ENCODE measurements around the gene ERICH6B.

The ERICH6B gene

DNA sequence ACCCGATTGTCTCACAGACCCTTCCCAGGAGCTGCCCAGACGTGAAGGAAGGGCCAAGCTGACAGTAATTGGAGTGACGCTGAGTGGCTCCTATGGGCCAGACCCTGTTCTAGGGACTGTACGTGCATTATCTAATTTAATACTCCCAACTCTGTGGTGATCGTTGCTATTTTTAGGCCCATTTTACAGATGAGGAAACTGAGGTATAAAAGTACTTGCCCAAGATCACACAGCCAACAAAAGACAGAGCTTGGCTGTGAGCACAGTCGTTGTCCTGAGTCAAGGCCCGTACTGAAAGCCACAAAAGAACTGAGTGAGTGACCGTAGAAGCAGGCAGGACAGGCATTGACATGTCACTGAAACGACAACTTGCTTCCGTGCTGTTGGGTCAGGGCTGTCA lies 74.7 kb downstream of the ERICH6B start:
- DNase-seq, result no peak

DNA sequence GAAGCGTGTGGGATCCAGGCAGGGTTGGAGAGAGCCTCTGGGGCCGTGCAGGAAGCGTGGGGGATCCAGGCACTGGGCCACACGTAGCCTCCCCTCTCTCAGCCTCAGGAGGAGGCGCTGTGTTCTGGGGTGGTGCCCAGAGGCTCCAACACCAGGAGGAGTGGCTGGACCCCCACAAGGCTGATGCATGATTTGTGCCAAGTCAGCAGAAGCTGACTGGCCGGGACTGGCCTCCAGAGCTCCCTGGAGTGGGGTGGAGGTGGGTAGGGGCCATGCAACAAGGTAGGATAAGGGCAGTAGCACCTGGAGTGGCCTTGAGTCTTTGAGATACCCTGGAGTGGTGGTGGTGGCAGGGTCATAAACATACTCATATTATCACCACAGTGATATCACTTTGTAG lies 75.3 kb downstream of the ERICH6B start:
- DNase-seq, result no peak

DNA sequence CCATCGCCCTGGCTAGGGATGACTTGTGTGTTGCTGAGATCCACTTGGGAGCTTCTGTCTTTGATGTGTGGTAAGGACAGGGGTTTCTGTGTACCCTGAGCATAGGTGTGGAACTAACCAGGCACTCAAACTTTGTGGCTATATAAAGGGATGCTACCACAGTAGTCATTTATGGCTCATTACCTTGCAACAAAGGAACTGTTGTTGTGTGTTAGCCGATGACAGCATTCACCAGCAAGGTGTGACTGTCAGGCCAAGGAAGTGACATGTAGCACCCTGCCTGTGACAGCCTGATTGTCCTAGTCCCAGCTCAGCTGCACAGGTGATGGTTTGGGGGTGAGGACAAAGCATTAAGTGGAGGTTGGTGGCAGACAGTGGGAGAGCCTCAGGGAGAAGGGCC lies 77.2 kb downstream of the ERICH6B start:
- DNase-seq, result no peak

DNA sequence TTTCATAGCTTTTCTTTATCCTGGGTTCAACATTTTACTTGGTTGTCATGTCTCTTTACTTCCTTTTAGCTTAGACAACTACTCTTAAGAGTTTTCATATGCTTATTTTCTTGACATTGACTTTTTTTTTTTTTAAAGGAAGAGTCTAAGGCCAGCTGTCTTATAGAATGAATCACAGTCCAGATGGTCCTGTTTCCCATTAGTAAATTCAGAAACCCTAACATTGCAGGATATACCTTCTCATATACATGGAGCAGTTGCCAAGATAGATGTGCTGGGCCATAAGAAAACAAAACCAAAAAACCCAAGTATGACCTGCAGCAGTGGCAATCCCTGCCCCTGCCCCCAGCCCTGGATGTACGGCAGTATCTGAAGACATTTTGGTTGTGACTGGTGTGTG lies 78.0 kb downstream of the ERICH6B start:
- DNase-seq, result no peak

DNA sequence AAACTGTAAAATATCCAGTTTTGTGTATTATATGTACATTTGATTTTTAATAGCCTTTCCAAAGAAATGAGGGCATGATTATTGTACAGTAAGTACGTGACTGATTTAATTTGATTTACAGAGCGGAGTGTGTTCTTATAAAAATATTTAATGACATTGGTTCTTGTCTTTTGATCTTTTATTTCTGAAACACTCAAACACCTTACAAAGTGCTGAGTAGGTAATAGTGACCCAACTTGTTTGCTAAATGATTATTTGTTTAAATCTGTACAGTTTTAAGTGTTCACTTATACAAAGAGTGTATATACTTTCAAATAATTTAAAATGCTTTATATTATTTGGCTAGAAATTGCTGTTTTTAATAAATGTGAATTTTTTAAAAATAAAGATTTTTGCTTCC lies 79.3 kb downstream of the ERICH6B start:
- no peak for DNase-seq

DNA sequence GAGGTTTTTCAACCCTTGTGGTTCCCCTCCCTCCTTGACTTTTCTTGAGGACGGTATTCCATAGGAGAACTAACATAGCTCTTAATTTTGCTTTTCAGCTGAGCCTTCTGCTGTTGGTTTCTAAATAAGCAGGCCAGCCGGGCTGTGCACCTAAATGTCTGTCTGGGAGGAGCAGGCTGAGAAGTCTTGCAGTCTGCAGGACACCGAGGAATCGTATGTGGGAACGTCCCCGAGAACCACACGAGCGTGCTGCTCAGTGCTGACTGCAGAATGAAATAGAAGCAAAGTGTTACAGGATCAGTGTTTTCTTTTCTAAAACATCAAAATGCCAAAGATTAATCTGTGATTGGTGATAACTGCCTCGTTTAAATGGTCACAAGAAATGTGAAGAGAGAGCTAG lies 80.9 kb downstream of the ERICH6B start:
- DNase-seq, result no peak

DNA sequence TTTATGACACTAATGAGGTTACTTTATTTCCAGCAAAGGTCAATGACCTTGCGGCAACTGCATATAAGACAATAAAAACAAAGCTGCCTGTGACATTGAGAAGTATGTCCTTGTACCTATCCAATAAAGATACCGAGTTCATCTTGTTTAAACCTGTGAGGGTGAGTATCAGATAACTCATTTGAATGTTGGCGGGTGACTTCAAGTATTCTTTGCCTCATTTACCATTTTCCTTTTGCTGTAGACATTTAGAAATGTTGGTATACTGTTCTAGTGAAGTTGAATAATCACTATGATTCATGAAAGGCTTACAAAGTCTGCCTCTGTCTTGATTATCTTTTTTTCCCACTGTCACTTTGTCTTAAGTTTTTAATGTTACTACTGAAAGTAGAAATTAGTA lies 85.8 kb downstream of the ERICH6B start:
- DNase-seq, result no peak

DNA sequence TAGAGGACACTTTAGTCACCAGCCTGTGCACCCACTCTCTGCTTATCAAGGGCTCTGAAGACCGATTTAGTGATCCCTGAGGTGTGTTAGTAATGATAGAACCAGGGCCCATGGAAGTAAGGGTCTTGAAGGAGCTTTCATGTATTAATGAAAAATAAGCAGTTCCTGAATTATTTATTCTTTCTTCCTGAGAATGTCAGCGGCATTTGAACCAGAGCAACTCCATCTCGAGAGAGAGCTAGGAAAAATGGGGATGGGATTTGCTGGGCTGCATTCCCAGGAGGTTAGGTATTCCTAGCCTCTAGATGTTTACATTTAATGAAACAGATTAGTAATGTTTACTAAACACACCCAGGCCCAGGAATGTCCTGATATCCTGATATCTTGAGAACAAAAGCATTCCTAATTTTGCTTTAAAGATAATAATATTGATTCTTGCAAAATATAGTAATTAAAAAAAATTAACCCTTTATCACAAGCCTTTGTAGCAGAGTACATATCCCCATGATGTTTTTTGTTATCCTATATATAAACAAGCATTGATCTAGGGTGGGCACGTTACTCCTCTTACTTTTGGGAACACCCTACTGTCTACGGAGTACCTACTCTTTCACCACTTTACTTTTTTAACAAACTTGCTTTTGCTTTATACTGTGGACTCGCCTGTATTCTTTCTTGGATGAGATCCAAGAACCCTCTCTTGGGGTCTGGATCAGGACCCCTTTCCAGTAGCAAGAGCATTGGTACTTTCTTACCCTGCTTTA lies 87.7 kb downstream of the ERICH6B start:
- no peak for DNase-seq

DNA sequence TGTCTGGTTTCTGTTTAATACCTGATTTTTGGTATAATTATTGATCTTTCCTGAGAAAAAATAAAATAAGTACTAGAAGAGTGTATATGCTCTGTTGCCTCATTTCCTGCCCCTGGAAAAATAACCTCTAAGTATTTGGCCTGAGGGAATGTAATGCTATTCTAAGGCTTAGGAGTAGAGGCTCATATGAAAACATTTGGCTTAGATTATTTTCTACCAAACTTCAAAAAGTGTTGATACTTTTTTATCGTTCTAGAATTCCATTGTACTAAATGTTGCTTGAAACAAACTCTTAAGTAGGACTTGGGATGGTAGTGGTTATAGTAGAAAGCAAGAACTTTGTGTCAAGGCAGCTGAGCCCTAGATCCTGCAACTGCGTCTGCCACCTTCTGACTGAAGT lies 93.0 kb downstream of the ERICH6B start:
- DNase-seq, result no peak

DNA sequence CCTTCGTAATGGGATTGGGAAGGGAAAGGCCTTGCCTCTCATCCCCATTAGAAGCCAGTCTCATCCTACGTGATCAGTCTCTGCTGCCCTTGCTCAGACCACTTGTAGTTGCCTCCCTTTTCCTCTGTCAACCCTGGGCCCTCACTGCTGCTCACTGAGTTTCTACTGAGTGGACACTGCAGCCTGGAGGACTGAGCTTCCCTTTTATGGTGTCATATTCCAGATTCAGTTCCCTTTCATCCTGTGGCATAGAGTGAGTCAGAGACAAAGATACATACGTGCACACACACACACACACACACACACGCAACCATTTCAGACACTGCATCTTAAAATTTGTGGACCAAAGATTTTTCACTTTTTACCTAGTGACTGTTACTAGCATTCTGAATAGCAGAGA lies 94.2 kb downstream of the ERICH6B start:
- no peak for DNase-seq

DNA sequence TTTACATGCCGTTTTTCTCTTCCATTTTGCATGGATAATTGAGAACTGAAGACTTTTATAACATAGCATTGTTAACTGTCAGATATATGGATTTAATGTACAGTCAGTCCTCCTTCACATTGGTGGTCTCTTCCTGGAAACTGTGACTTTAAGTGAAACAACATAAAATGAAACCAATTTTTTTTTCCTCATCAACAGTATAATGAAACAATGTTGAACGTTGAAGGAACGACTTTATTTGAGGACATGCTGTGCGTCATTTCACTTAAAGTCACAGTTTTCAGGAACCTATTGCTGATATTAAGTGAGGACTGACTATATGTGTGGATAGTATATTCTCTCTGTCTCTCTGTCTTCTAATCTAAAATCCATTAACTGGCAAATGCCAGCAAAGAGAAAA lies 96.0 kb downstream of the ERICH6B start:
- DNase-seq, result no peak

DNA sequence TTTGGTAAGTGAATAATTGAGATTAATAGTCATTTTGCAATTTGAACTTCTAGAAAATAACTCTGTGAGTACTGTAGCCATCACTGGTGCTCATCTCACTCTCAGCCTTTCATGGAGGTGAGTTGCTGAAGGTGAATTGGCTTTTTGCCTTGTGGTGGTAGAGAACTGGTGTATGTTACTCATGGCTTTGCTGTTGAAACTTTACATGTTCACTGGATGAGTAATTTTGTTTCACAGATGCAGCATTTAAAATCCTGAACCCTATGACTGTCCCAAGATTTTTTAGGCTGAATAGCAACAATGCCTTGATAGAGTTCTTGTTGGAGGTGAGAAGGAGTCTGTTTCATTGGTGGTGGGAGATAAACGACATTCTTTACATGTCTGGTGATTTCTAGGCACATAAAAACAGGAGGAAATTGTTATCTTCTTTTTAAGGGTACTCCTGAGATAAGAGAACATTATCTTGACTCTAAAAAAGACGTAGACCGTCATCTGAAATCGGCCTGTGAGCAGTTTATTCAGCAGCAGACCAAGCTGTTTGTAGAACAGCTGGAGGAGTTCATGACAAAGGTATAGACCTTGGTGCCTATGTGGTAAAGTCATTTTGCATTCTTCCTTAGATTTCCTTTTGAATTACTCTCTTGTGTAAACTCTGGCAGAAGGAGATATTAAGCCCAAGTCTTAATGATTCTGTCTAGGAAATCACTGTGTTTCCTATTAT lies 96.9 kb downstream of the ERICH6B start:
- DNase-seq, result no peak

DNA sequence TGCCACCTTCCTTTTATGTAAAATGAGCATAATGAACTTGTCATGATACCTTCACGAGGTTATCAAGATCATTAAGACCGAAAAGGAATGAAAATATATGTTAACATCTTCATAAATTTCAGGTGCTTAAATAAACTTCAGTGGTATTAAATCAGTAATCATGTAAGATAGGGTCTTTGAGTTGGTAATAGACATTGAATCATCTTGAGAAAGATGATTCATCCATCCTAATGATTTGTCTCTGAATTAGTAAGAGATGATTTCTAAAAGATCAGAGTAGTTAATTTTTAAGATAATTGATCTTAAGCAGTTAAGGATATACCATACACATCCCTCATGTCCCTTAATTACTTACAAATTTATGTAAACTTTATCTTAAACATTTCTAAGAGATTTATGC lies 98.8 kb downstream of the ERICH6B start:
- DNase-seq, result no peak

DNA sequence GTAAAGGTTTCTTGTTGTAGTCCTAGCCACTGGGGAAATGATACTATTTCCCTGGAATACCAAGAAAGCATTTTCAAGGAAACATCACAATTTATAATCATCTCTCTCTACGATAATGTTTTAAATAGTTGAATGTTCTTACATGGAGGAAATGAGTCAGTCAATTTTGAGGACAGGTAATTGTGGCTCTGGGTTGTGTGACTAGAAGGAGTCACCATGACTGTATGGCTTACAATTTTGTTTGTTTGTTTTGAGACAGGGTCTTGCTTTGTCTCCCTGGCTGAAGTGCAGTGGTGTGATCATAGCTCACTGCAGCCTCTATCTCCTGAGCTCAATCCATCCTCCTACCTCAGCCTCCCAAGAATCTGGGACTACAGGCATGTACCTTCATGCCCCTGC lies 103.4 kb downstream of the ERICH6B start:
- DNase-seq, result no peak

DNA sequence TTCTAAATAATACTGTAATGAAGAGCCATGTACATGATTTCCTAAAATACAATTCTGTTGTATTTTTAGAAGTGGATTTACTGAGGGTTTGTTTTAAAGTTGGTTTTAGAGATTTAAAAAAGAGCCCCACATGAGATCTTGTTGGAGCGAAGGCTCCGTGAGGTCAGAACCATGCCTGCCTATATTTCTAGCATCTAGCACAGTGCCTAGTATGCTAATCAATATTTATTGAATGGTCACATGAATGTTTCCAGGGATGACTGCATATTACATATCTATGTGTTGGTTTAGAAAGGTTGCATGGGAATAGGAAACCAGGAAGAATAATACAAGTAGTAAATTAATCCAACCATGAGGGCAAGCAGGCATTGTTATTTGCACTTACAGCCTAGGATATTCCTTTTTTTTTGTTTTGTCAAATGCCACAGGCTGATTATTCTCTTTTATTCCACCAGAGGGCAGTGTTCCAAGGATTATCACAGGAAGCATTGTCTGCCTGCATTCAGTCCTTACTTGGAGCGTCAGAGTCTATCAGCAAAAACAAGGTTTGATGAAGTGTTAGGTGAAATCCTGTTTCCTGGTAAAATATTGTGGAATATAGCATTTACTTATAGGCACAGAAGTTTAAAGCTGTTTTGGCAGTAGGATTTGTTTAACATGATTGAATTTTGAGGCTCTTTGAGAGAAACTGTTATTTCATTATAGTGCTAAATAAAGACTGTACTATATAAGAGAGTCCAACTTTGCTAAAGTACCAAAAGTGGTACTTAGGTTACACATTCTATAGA lies 104.0 kb downstream of the ERICH6B start:
- peak in 1 of 2 experiments; percentile 35 for DNase-seq

DNA sequence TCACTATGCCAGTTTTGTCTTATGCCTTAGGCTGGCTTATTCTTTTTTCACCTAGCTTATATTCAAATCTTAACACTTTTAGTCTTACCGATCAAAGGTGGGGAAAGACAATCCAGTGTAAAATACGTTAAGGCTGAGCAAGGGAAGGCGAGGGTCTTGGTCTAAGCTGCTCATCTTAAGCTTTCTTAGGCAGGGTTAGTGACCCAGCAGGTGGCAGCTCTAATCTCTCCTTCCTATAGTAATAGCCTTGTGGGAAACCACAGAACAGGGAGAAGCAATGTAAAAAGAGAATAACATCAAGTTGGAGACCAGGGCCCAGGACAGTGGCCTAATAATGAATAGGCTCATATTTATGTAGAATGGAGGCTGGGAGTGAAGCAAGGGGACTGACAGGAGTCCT lies 104.9 kb downstream of the ERICH6B start:
- no peak for DNase-seq

DNA sequence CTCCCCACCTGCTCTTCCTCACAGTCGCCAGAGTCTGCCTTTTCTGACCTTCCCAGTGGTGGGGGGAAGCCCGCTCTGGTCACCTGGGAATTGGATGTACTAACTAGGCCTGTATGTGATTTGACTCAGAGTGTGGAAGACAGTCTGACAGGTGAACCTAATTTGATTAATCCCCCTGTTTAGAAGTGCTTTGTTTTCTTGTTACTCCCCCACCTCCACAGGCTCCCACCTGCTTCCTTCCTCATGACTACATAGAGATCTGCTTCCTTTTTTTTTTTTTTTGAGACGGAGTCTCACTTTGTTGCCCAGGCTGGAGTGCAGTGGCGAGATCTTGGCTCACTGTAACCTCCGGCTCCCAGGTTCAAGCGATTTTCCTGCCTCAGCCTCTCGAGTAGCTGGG lies 106.8 kb downstream of the ERICH6B start:
- DNase-seq, result no peak

DNA sequence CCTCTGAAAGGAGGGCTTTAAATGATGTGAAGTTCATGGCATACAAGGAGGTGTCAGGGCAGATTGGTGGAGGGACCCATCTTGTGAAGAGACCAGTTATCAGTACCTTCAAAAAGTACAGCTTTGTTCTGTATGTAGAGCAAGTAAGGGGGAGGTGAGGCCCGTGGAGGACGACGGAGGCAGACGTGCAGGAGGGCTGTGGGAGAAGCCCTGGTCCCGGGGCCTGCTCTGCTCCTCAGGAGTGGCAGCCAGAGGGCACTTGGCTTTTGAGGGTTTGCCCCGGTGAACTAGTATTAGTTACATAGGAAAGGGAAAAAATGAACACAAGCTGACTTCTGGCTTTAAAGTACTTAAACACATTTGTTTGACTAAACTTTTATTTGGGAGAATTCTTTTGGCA lies 108.7 kb downstream of the ERICH6B start:
- no peak for DNase-seq

DNA sequence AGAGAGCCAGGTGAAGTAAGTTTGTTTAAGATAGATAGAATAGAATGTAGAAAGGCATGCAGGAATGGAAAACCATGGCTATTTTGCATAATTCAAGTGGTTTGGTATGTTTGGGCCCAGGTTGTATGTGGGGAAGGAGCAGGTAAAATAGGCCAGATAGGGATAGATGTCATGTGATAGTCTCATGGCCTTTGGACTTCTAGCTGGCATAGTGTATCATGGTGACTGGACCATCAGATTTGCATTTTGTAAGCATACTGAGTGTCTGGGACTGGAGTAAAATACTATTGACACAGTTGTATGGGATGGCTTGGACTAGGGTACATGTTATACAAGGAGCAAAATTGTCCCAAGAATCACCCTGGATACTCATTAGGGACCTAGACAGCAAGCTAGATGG lies 111.9 kb downstream of the ERICH6B start:
- DNase-seq, result no peak

DNA sequence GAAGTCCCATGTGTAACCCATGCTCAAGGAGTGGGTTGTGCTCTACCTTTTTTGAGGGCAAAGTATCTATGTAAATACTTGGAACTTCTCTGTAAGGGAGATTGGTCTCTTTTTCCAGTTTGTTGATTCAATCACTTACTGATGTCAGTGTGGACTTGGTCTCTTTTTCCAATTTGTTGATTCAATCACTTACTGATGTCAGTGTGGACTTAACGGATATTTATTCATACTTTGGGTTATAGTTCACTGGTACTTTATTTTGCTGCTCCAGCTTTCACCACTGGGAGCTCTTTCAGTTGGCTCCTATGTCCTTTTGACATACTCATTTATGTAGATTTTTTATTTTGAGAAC lies 114.4 kb downstream of the ERICH6B start:
- DNase-seq, result no peak

DNA sequence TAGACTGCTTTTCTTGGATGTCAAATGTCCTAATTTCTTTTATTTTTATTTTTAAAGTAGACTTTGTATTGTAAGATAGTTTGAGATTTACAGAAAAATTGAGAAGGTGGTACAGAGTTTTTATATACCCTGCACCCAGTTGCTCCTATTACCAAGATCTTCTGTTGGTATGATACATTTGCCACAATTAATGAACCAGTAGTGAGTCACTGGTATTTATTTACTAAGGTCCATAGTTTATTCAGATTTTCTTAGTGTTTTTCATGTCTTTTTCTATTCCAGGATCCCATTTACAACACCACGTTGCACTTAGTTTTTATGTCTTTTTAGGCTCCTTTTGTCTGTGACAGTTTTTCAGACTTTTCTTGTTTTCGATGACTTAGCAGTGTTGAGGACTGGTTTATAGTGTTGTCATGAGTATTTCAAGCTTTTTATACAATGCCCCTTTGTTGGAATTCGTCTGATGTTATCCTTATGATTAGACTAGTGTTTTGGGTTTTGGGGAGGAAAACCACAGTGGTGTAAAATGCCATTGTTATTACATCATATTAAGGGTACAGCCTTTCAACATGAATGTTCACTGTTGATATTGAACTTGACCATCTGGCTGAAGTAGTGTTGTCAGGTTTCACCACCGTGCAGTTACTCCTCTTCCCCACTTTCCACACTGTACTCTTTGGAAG lies 114.9 kb downstream of the ERICH6B start:
- DNase-seq, result no peak

DNA sequence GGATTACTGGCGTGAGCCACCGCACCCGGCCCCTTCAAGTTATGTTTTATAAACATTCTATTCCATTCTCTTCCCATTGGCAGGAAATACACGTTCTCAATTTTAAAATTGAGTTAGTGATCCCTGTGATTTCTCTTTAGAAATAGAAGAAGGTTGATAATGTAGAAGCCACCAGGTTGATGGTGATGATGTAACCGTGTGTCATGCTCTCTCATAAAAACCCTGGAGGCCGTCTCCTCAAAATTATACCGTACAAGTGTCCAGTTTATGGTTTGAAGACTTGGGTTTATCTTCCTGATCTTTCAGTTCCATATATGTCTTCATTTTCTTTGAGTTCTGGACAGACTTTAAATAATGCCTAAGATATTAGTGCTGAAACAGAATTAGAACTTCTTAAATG lies 118.6 kb downstream of the ERICH6B start:
- no peak for DNase-seq

DNA sequence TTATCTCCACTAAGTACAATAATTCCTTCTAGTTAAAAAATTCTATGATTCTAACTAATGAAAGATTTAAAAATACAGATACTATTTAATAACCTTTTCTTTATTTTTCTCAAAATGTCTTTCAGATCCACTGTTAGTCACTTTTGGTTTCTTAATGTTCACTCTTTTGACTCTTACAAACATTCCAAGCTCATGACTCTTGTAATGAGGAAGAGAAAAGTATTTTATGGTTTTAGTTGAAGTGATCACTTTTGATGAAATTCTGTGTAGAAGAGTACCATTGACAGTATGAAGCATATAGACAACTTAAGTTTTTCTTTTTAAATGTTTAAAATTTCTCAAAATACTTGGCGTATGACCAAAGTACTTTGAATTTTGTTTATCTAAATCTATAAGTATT lies 123.0 kb downstream of the ERICH6B start:
- DNase-seq, result no peak
